ENCODE measurements around the gene CISH.

The CISH gene

GRCh38 chr3:50568947-50569749, 42.4 kb downstream of the CISH start, which contains the start of gene HEMK1:
Gene HEMK1, plus strand, starts transcription at chr3:50569522. Its CDS starts 1,583 bp downstream, at chr3:50571105.
- peak; percentile 91 to 97 for DNase-seq

DNA sequence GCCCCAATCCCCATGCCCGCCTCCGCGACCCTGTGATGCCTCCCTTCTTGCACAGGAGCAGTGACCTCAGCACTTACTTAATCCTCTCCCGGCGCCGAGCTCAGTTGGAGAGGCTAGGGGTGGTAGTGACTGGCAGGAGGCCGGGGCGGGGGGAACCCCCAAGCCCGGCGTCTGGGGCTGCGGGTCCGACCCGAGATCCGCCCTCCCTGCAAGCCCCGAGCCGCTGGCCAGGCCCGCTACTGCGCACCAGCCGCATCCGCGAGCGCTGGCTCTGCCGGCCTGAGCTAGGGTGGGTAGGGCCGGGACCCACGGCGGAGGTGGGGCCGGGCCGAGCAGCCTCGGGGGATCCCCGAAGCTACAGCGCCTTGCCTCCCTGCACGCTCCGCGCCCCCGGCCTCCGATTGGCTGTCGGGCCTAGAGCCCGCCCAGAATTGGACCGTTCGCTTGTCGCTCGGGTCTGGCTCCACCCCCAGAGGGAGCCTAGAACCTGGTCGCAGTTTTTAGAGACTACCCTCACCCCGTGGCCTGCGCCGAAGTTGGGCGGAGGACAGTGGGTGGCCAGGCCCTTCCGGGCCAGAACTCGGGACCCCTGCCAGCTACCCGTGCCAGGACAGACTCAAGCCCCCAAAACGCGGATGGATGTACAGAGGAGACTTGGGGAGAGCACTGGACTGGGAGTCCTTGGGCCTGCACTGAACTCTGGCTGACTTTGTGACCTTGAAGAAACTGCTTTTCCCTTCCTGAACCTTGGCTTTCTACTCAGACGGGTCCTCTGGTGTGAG, 44.0 kb downstream of the CISH start, which contains the start of gene C3orf18:
Gene C3orf18, minus strand, starts transcription at position 362 of the 782 bp plus-strand sequence. CDS start 2,048 bp downstream, outside the sequence.
- DNase-seq = peak; percentile 93 to 94

GRCh38 chr3:50567011-50567385, 44.6 kb downstream of the CISH start:
- DNase-seq = no peak

DNA sequence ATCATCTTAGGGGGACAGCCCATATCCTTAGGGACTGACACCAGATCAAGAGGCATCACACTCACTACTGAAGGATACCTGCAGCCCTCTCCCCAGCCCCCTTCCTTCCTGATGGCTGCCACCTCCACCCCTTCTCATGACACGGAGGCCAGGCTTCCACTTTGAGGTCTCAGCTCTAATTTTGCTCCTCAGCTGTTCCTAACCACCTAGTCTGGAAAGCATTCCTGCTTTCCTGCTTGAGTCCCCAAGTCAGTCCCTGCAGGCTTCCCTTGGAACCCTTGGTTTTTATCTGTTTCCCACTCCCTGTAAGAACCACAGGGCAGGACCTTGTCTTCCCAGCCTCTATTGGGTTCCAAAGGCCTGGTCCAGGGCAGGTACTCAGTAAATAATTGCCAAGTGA, 47.3 kb downstream of the CISH start:
- DNase-seq = no peak

DNA sequence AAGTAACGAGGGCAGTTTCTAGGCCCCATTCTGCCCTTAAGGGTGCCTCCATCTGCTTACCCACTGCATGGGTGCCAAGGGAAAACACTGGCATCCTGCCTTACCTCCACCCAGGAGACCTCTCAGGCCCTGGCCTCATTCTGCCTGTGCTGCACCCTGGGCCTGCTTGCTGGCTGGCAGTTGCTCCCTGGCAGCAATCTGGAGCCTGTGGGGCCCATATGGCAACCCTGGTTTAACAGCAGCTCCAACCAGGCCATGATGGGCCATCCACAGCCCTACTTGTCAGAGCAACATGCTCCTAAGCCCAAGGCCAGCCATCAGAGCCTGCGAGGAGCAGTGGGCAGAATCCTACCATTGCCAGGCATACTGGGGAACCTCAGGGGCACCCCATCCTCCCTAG, 47.7 kb downstream of the CISH start:
- no peak for DNase-seq

DNA sequence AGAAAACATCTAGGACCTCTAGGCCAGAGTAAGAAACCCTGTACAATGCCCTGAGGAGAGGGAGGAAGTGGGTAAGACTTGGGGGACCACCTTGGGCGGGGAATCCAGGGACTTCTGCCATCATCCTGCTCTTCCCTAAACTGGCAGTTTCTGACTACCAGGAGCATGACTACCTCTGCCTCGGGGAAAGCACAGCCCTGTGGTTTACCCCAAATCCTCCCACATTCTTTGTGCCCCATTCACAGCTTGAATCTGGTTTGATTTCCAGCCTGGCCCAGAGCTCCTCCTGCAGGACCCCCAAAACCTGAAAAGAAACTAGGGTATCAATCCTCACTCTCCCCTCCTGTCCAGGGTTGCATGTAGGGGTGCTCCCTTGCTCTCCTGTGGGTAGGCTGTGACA, 48.7 kb downstream of the CISH start:
- DNase-seq = no peak

- DNase-seq = no peak
Observed at GRCh38 chr3:50559702-50560101, 51.9 kb downstream of the CISH start.

GRCh38 chr3:50557915-50558314, 53.7 kb downstream of the CISH start:
- DNase-seq = no peak

- DNase-seq = no peak
Observed at GRCh38 chr3:50557106-50557505, 54.5 kb downstream of the CISH start.
